Endometrium (tissue), 2 donors: ENCODE results near the gene NDE1.
A peak's percentile ranks its signal among the peaks of the same experiment; 100 is the strongest.

ENCODE experiments used
- FAIRE-seq: peaks from 2 replicates; lab custom pipeline; 2012; peaks lifted over from hg19 to GRCh38; lab: Jason Lieb, UNC
- donor health status: control.
- donor health status: control.

Gene NDE1

DNA sequence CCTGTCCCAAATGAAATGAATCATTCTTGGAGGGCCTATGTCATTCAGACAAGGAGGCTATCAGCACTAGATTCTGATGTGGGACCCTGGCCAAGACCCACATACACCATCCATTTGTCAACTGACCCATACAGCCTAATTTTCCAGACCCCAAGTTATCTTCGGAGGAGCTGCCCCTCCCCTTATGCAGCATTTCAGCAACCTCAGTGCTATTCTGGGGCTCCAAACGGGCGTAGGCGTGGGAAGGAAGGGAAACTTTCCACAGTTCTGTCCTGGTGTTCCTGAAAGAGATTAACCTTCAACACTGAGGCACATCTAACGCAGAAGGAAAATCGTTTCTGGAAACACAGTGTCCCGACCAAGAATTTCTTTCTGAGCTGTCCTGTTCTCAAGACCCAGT lies 120.1 kb downstream of the NDE1 start:
- no peak for FAIRE-seq

DNA sequence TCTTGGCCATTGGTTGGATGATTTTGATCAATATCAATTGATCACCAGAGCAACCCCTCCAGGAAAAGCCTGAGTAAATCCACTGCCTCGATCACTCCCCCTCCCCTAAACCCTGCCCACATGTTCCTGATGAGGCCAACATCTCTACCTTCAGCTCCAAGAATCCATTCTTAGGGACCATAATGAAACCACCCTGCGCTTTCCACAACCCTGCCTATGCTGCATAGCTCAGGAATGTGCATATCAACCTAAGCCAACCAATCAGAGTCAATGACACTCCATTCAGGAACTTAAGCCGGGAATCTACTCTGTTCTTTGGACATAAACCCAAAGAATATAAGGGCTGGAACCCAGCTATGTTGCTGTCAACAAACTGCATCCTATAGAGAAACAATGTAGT lies 120.5 kb downstream of the NDE1 start:
- FAIRE-seq, result no peak

DNA sequence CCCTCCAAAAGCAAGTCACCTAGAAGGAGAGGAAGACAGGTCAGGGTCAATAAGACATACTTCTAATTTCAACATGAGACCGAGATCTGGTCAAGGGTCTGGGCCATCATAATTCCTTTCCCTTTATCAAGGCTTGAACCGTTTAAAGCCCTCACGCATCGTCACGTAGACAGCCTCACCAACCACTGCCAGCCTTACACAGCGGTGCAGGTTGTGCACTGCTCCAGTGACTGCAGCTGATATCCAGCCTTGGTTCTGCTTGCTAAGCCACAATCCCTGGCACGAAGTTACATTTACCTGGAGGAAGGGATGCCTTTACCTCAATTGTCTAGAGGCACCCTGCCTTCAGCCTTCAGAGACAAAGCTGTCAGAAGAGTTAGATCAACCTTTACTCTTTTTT lies 121.6 kb downstream of the NDE1 start:
- FAIRE-seq, result no peak

DNA sequence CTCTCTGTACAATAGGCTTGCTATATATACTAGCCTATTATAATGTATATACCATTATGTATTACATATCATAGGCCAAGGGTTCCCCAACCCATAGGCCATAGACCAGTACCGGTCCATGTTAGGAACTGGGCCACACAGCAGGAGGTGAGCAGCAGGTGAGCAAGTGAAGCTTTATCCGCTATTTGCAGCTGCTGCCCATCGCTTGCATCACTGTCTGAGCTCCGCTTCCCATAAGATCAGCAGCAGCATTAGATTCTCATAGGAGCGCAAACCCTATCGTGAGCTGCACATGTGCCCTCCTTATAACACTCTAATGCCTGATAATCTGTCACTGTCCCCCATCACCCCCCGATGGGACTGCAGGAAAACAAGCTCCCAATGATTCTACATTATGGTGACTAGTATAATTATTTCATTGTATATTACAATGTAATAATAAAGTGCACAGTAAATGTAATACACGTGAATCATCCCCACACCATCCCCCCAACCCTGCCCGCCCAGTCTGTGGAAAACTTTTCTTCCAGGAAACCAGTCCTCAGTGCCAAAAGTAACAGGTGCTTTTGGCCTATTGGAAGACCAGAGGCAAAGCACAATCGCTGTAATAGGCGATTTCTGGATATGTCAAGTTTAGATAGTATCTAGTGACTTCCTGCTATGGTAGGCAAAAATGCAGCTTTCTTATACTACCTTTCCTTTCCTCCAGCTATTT lies 122.7 kb downstream of the NDE1 start:
- no peak for FAIRE-seq

DNA sequence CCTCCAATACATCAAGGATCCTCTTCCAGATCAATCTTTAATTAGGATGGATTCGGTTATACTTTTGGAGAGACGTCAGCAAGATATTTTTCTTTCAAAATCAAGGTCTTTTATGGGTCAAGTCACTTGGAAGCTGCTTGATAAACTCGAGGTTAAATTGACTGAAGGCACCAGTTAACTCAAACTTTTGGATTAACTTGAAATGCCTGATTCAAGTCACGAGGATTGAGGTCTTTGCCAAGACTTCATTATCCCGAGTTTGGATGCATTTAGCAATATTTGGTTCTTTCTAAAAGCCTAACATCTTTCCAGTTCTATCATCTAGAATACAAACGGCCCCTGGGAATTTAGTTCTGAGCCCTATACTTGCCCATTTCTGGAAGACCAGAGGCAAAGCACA lies 123.9 kb downstream of the NDE1 start:
- peak; percentile 29 for FAIRE-seq

DNA sequence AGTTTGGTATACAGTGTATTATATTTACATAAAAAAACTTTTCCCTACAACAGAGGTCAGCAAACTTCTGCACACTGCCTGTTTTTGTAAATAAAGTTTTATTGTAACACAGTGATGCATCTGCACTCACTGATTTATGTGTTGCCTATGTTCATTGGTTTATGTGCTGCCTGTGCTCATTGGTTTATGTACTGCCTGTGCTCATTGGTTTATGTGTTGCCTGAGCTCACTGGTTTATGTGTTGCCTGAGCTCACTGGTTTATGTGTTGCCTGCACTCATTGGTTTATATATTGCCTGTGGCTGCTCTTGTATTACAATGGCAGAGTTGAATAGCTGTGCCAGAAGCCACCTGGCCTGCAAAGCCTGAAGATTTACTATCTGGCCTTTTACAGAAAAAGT lies 125.2 kb downstream of the NDE1 start:
- FAIRE-seq, result no peak

DNA sequence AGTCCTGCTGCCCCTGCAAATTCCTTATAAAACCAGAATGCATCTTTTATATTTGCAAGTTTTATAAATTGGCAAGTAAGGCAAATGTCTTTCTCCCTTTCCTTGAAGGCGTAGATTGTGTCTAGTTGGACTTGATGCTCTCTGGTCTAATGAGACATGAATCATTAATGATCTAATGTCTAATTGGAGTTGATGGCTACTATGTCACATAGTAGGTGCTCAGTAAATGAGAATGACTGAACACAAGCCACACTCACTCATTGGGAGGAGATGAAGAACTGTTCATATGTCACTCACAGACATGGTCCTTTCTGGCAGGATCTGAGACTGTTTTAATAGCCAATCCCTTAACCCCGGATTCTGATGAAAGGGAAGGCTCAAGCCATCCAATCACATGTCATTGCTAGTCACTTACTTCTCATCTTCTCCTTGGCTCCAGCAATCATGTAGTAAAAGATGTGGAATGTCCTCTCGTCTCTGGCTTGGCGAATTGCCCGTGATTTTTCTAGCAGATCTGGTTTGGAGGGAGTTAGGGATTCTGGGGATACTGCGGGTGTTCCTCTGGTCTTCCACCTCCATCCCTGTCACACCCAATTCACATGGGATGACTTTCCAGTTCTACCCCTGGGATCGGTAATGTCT lies 125.7 kb downstream of the NDE1 start:
- FAIRE-seq, result no peak
